ENCODE data around the gene NQO2.
A peak's percentile ranks its signal among the peaks of the same experiment; 100 is the strongest.
"Not testable (repeated sequence)": the region's sequence is repeated elsewhere in the genome, so short reads cannot be mapped to it uniquely, and the experiment has no call there.

The NQO2 gene

GRCh38 chr6:2970753-2971419 lies 28.8 kb upstream of the NQO2 start:
- peak; percentile 28 for DNase-seq

GRCh38 chr6:2971420-2972218 lies 28.1 kb upstream of the NQO2 start, which contains the start of gene SERPINB6:
Gene SERPINB6 (minus strand): TSS chr6:2971567. CDS start chr6:2959332, 12,235 bp downstream.
- peak; percentile 28 for DNase-seq

- not testable (repeated sequence) for DNase-seq
Observed at GRCh38 chr6:2972219-2972487, 27.5 kb upstream of the NQO2 start.

- DNase-seq, result not testable (repeated sequence)
Observed at GRCh38 chr6:2972685-2973084, 27.0 kb upstream of the NQO2 start.

DNA sequence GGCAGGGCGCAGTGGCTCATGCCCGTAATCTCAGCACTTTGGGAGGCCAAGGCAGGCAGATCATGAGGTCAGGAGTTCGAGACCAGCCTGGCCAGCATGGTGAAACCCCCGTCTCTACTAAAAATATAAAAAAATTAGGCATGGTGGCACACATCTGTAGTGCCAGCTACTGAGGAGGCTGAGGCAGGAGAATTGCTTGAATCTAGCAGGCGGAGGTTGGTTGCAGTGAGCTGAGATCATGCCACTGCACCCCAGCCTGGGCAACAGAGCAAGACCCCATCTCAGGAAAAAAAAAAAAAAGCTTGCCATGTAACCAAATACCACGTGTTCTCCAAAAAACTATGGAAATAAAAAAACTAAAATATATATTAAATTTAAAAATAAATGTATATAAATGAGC lies 26.5 kb upstream of the NQO2 start:
- not testable (repeated sequence) for DNase-seq

DNA sequence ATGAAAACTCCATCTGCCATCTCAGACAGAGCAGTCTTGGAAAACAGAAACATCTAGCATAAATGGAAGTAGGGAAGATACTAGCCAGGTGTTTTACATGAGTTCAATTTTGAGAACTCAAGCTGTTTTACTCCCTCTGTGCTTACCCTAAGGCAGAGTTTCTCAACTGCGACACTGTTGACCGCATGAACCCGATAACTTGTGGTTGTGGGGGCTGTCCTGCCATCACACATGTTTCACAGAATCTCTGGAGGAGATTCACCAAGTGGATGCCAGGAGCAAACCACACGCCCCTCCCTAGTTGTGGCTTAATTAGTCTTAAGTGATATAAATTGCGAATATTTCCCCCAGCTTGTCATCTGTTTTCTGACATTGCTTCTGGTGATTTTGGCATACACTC lies 26.0 kb upstream of the NQO2 start:
- no peak for DNase-seq

- DNase-seq, result no peak
Observed at GRCh38 chr6:2976060-2976459, 23.6 kb upstream of the NQO2 start.

- no peak for DNase-seq
Observed at GRCh38 chr6:2976571-2977085, 23.1 kb upstream of the NQO2 start.

GRCh38 chr6:2977290-2977689 lies 22.4 kb upstream of the NQO2 start:
- DNase-seq, result no peak

- no peak for DNase-seq
Observed at GRCh38 chr6:2977799-2978590, 21.7 kb upstream of the NQO2 start.

DNA sequence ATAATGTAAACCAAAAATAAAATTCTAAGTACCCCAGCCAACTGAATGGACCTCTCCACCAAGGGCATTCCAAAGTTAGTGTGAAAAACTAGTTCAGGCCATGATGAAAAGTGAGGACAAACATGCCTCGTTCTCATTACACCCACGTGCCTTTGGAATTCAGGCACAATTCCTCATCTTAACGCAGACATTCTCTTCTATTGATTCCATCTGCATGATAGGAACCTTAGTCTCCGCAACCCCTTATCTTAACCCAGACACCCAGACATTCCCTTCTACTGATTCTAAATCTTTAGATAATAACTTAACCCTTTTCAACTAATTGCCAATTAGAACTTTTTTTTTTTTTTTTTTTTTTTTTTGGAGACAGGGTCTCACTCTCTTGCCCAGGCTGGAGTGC lies 20.8 kb upstream of the NQO2 start:
- no peak for DNase-seq

DNA sequence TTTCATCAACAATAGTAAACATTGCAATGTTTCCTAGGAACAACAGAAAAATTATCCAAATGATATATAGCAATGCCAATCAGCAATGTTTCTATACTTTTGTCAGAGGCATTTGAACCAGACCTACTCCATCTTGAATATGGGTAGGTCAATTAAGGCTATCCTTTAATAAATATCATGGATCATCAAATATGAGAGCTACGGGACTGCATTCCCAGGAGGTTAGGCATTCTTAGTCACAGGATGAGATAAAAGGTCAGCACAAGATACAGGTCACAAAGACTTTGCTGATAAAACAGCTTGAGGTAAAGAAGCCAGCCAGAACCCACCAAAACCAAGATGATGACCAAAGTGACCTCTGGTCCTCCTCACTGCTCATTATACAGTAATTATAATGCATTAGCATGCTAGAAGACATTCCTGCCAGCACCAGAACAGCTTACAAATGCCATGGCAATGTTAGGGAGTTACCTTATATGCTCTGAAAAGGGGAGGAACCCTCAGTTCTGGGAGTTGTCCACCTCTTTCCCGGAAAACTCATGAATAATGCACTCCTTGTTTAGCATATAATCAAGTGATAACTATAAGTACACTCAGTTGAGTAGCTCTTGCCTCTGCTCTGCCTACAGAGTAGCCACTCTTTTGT lies 19.8 kb upstream of the NQO2 start:
- no peak for DNase-seq

GRCh38 chr6:2980465-2980855 lies 19.2 kb upstream of the NQO2 start:
- DNase-seq, result no peak

DNA sequence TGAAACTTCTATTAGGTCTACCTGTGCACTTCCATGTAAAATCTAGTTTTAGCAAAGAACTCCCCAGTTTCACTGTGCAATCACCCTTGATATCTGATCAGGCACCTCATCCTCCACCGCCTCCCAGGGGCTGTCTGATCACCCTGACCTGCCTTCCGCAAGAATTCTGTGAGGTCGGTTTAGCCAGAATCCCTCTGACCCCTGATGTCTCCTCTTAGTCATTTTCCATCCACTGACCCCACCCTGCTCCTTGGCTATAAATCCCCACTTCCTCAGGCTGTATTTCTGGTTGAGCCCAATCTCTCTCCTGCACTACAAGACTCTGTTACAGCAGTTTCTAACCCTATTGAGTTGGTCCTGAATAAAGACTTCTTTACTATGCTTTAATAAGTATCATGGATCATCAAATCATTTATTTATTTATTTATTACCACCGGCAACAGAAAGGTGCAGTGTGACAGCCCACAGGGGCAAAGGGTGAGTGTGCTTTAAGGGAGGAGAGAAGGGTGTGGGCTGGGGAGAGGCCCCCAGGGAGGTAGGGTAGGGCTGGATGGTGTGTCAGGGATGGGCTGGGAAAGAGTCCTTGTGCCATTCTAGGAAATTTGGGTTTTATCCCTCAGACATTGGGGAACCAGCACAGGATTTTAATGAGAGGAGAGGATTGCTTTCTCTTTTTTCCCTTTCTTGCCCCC lies 17.1 kb upstream of the NQO2 start:
- no peak for DNase-seq

GRCh38 chr6:2984738-2985406 lies 14.8 kb upstream of the NQO2 start:
- DNase-seq, result no peak

DNA sequence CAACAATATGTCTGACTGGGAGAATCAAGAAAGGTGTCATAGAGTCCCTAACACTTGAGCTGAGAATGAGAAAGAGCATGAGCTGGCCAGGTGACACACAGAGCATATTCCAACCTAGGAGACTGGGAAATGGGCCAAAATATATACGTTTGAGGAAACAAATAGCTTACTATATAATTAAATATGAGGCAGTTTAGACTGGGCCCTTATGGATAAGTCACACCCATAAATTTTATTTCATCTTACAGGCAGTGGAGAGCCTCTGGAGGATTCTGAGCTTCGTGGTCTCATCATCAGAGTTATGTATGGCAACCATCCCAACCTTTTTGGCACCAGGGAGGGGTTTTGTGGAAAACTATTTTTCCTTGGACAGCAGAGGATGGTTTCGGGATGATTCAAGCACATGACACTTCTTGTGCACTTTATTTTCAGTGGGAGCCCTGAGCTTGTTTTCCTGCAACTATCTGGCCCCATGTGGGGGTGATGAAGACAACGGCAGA lies 12.9 kb upstream of the NQO2 start:
- no peak for DNase-seq

DNA sequence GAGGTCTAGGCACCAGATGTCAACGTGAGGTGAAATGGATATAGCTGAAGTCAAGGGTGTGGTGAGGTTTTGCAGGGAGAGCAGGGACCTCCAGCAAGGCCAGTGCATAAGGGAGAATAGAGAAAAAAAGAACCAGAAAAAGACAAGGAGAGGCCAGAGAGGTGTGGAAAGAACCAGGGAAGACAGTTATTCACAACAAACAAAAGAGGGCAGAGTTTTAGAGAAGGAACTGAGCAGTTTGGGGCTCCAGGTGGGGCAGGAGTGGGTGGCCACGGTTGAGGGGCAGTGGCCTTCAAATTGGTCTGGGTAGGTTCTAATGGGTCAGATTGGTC lies 11.6 kb upstream of the NQO2 start:
- DNase-seq, result no peak

DNA sequence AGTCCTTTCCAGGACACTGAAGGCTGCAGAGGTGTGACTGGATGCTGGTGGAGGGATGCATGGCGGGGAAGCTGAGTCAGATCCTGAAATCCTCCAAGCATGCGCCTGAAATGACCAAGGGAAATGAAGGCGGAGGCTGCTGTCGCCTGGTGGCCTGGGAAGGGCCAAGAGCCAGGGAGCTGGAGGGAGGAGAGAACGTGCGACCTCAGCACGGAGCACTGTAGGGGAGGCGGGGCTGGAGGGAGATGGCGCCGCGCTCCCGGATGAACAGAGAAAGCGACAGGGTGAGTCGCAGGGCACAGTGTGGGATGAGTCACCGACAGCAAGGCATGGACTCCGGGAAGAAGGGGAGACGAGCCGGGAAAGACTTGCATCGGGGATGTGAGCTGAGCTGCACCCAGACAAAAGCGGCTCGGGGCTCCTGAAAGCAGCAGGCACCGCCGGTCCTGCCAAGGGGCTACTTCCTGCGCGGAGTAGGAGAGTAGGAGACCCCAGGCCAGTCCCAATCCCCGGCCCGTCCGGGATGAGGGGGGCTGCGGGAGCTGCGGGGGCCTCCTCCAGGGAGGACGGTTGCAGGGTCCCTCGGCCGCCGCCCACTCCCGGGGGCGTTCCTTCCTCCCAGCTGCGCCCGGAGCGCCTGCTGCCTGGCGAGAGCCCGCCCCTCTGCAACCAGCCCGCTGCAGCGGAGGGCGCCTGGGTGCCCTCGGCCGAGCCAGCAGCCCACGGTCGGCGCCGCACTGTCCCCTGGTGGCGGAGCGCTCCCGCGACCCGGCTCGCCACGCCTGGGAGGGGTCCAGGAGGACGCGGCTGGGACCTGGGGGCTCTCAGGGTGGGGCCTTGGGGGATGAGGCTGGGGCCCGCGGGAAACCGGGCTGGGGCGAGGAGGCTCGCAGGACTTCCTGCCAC lies 11.0 kb upstream of the NQO2 start:
- peak; percentile 80 for DNase-seq

DNA sequence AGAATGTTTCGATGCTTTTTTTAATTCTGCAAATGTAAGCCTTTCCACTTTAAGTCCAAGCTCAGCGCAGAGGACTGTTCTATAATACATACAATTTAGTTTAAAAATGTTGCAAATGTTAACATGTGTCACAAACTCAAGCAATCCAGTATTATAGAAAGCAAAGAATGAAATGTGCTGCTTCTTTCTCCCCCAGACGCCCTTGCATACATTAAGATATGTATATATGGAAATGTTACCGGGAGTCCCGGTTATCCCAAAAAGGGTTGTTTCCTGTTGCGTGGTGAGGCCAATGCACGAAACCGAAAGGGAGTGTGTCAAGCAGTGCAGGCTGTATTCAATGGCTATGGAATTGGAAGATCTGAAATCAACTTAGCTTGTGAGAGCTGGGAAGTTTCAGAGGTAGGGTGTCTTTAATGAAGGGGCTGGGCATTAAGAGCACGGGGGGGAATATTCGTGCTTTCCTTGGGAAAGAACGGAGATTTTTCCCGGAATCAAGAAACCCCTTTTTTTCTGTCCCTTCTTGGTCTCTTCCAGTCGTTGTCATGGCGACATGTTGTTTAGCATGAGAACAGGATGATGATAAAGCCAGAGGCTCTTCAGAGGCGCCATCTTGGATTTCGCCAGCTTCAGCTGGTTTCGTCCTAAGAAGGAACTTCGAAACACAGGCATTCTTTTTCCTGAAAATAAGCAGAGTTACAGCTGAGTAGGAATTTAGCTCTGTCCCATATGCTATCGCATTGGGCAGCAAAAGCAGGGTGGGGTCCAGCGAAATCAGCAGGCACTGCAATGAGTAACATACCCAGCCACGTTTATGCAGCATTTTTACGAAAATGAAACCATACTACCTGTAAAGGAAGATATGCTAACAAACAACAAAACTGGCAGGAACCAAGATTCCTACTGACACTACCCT lies 10.1 kb upstream of the NQO2 start:
- peak; percentile 89 for DNase-seq

Measured in NCI-H774 (cell line).